CD14-positive monocyte (primary cell): ENCODE data around the gene STMN3. TPM values are rescaled to one million over a fixed set of nuclear protein-coding genes. Genes with fewer than 3 reads are reported as not detected.

ENCODE experiments used
- DNase-seq, 3 donors: peaks; one replicate each; pipeline ENCODE4 v3.0.0-alpha.2; 2011 to 2022
- H2AFZ ChIP-seq: 2 replicates; pipeline ENCODE4 v1.6.0; 2012; ENCODE audit warnings: mild to moderate bottlenecking, low read depth, low read length, inconsistent platforms; ENCODE audit not compliant: insufficient read depth, poor library complexity, severe bottlenecking
- H3K27ac ChIP-seq, 2 donors: 1 replicate in 1 of 2; 2 replicates in 1 of 2; pipeline ENCODE4 v1.5.1; 2012 to 2013; ENCODE audit warnings: low read length in 2 of 2, control low read depth in 1 of 2, inconsistent platforms in 1 of 2, low read depth in 1 of 2, mild to moderate bottlenecking in 1 of 2
- H3K27me3 ChIP-seq, 2 donors: one replicate each; pipeline versions ENCODE4 v1.6.0 to v1.6.1; 2011 to 2013; ENCODE audit warnings: low read length in 2 of 2; ENCODE audit not compliant: control insufficient read depth in 2 of 2, insufficient read depth in 2 of 2
- H3K36me3 ChIP-seq, 2 donors: replicated peaks in 1 of 2; 1 replicate in 1 of 2; 2 replicates in 1 of 2; pipeline versions ENCODE4 v1.5.1 to v1.6.1; 2012 to 2013; ENCODE audit warnings: low read length in 2 of 2, control low read depth in 1 of 2, inconsistent platforms in 1 of 2, mild to moderate bottlenecking in 1 of 2; ENCODE audit not compliant: insufficient read depth in 2 of 2, control insufficient read depth in 1 of 2
- H3K4me1 ChIP-seq, 2 donors: 1 replicate in 1 of 2; 2 replicates in 1 of 2; pipeline versions ENCODE4 v1.5.1 to v1.6.1; 2012 to 2013; ENCODE audit warnings: low read length in 2 of 2, control low read depth in 1 of 2, inconsistent platforms in 1 of 2, mild to moderate bottlenecking in 1 of 2, moderate library complexity in 1 of 2; ENCODE audit not compliant: insufficient read depth in 2 of 2, control insufficient read depth in 1 of 2
- H3K4me2 ChIP-seq: replicated peaks from 2 replicates; pipeline ENCODE3; 2012; ENCODE audit warnings: low read length, moderate library complexity, mild to moderate bottlenecking; ENCODE audit not compliant: poor library complexity, severe bottlenecking; ENCODE audit errors: extremely low read depth
- H3K4me3 ChIP-seq, 3 experiments: fragments of 200-600 bp in 1 of 3; sonication (generic) in 1 of 3; replicated peaks in 1 of 3; 1 replicate in 2 of 3; 2 replicates in 1 of 3; pipeline ENCODE4 v1.5.1; 2011 to 2013; ENCODE audit warnings: low read length in 3 of 3, mild to moderate bottlenecking in 3 of 3, control low read depth in 2 of 3, low read depth in 2 of 3, inconsistent platforms in 1 of 3, moderate library complexity in 1 of 3
- H3K79me2 ChIP-seq: 2 replicates; pipeline ENCODE4 v1.6.0; 2012; ENCODE audit warnings: mild to moderate bottlenecking, control low read depth, inconsistent platforms, low read length, moderate library complexity; ENCODE audit not compliant: insufficient read depth
- H3K9ac ChIP-seq: 2 replicates; pipeline ENCODE4 v1.6.0; 2017; ENCODE audit warnings: low read length, mild to moderate bottlenecking; ENCODE audit not compliant: insufficient read depth, poor library complexity, severe bottlenecking
- H3K9me3 ChIP-seq, 2 donors: replicated peaks in 1 of 2; 1 replicate in 1 of 2; 2 replicates in 1 of 2; pipeline versions ENCODE4 v1.5.1 to v1.6.1; 2012 to 2013; ENCODE audit warnings: low read length in 2 of 2, control low read depth in 1 of 2; ENCODE audit not compliant: control insufficient read depth in 1 of 2, insufficient read depth in 1 of 2
- H4K20me1 ChIP-seq: 2 replicates; pipeline ENCODE4 v1.6.0; 2012; ENCODE audit warnings: mild to moderate bottlenecking, low read length, control low read depth, moderate library complexity; ENCODE audit not compliant: insufficient read depth
- H3K27ac Mint-ChIP-seq, 7 donors: one replicate each; pipeline ENCODE4 v1.8.0; 2020; ENCODE audit warnings: mild to moderate bottlenecking in 7 of 7, mixed read lengths in 7 of 7, moderate library complexity in 6 of 7, inconsistent platforms in 2 of 7
- H3K27me3 Mint-ChIP-seq, 3 donors: one replicate each; pipeline ENCODE4 v1.8.0; 2021 to 2022; ENCODE audit warnings: low read depth in 3 of 3, mild to moderate bottlenecking in 3 of 3, mixed read lengths in 3 of 3, moderate library complexity in 3 of 3, inconsistent platforms in 1 of 3
- H3K36me3 Mint-ChIP-seq, 2 donors: one replicate each; pipeline ENCODE4 v1.8.0; 2020; ENCODE audit warnings: mixed read lengths in 2 of 2, inconsistent platforms in 1 of 2, mild to moderate bottlenecking in 1 of 2
- H3K4me1 Mint-ChIP-seq: one replicate; pipeline ENCODE4 v1.8.0; 2020; ENCODE audit warnings: mild to moderate bottlenecking, mixed read lengths
- H3K4me3 Mint-ChIP-seq, 2 donors: one replicate each; pipeline ENCODE4 v1.8.0; 2020; ENCODE audit warnings: mild to moderate bottlenecking in 2 of 2, mixed read lengths in 2 of 2, moderate library complexity in 1 of 2
- H3K9me3 Mint-ChIP-seq, 7 donors: one replicate each; pipeline ENCODE4 v1.8.0; 2020 to 2022; ENCODE audit warnings: mixed read lengths in 7 of 7, mild to moderate bottlenecking in 6 of 7, moderate library complexity in 6 of 7, inconsistent platforms in 2 of 7
- CTCF ChIP-seq: fragments of 200-600 bp; IDR thresholded peaks from one replicate; pipeline ENCODE4 v1.8.0; 2022; ENCODE audit warnings: antibody characterized with exemption, mild to moderate bottlenecking
- WGBS: methylation state at CpG from one replicate; pipeline ENCODE4 v1.1.5; 2013; ENCODE audit warnings: missing lambda C conversion rate; ENCODE audit not compliant: insufficient coverage; 5-methylcytosine and 5-hydroxymethylcytosine counted together
- intact Hi-C, 2 donors: fragments of 100-400 bp; cut with micrococcal nuclease; formaldehyde crosslinking; loops; one replicate each; pipeline versions ENCODE4 v1.15.0 to v1.15.1; 2023
- polyA plus RNA-seq, 3 donors: library from polyadenylated mRNA; depleted of rRNA in 1 of 3; unstranded in 2 of 3; stranded (reverse) in 1 of 3; fragments of 300-500 nt in 2 of 3; fragments of >200 nt in 1 of 3; fragmentation: Illumina TruSeq in 2 of 3; gene quantifications; 1 replicate in 2 of 3; 2 replicates in 1 of 3; pipeline ENCODE4 v1.2.3, GENCODE V29; 2012 to 2021

Gene STMN3
- polyA plus RNA-seq, 3 donors: 0.10 to 8.1 (median 0.15) TPM

GRCh38 chr20:63668351-63668750 is 15.1 kb upstream of the STMN3 start:
- no peak overlapping the region for H3K4me3 Mint-ChIP-seq
- WGBS: 97% methylated on average over 10 of the region's 11 CpGs
- no peak overlapping the region for H3K27ac Mint-ChIP-seq
- H3K4me1 Mint-ChIP-seq: no peaks in the 10 kb centered on the region
- no peaks in the 10 kb centered on the region for H3K9me3 Mint-ChIP-seq
- Histone ChIP-seq H3K27ac (no peak overlapping the region), H3K9me3 (no peaks in the 10 kb centered on the region), H3K36me3 (peaks cover 46 to 63% of the 10 kb centered on the region in 2 donors), H3K27me3 (no peaks in the 10 kb centered on the region), H3K4me3 (no peak overlapping the region), H3K4me2 (no peak overlapping the region), H3K79me2 (no peaks in the 10 kb centered on the region), H4K20me1 (no peaks in the 10 kb centered on the region), H3K4me1 (no peaks in the 10 kb centered on the region), H3K9ac (no peak overlapping the region), H2AFZ (no peak overlapping the region)
- no peak for DNase-seq
- peaks cover 51 to 71% of the 10 kb centered on the region in 2 donors for H3K36me3 Mint-ChIP-seq
- peaks cover 0 to 3% (median 0%) of the 10 kb centered on the region in 3 donors for H3K27me3 Mint-ChIP-seq
- intact Hi-C loops: no loop called here
- no peak for TF ChIP-seq CTCF

GRCh38 chr20:63667858-63668257 is 14.6 kb upstream of the STMN3 start:
- Mint-ChIP-seq H3K27ac (no peak overlapping the region), H3K4me1 (no peaks in the 10 kb centered on the region), H3K9me3 (no peaks in the 10 kb centered on the region), H3K36me3 (peaks cover 55 to 75% of the 10 kb centered on the region in 2 donors), H3K4me3 (no peak overlapping the region), H3K27me3 (peaks cover 0 to 3% (median 0%) of the 10 kb centered on the region in 3 donors)
- H3K4me2 ChIP-seq: no peak overlapping the region
- intact Hi-C loops: no loop called here
- H3K9ac ChIP-seq: no peak overlapping the region
- H2AFZ ChIP-seq: no peak overlapping the region
- no peaks in the 10 kb centered on the region for H3K27me3 ChIP-seq
- H3K79me2 ChIP-seq: no peaks in the 10 kb centered on the region
- no peaks in the 10 kb centered on the region for H3K4me1 ChIP-seq
- no peaks in the 10 kb centered on the region for H4K20me1 ChIP-seq
- peaks cover 50 to 68% of the 10 kb centered on the region in 2 donors for H3K36me3 ChIP-seq
- no peak for TF ChIP-seq CTCF
- 97% methylated on average over 14 of the region's 16 CpGs for WGBS
- no peak overlapping the region for H3K4me3 ChIP-seq
- no peak for DNase-seq
- no peaks in the 10 kb centered on the region for H3K9me3 ChIP-seq
- H3K27ac ChIP-seq: no peak overlapping the region
